Panc1 (cell line): Measurements from ENCODE around the gene GRIK4.

ENCODE experiments used
- CTCF ChIP-seq: fragments of 450-650 bp; IDR thresholded peaks from 2 replicates; pipeline ENCODE4 v1.5.1; 2017; ENCODE audit warnings: mild to moderate bottlenecking
- POLR2AphosphoS5 ChIP-seq: IDR thresholded peaks from 2 replicates; pipeline ENCODE4 v1.6.1; 2012; ENCODE audit warnings: mild to moderate bottlenecking, low read depth, low read length, moderate library complexity
- REST ChIP-seq, 2 experiments: IDR thresholded peaks; 2 replicates each; pipeline ENCODE4 v1.6.1; 2011 to 2012; ENCODE audit warnings: low read depth in 2 of 2, control low read depth in 1 of 2, low read length in 1 of 2, mild to moderate bottlenecking in 1 of 2, moderate library complexity in 1 of 2; ENCODE audit not compliant: insufficient read depth in 1 of 2
- SIN3A ChIP-seq: IDR thresholded peaks from 2 replicates; pipeline ENCODE4 v1.6.1; 2012; ENCODE audit warnings: low read depth, mild to moderate bottlenecking, low read length, moderate library complexity, borderline replicate concordance; ENCODE audit not compliant: insufficient read depth
- TCF7L2 ChIP-seq: IDR thresholded peaks from 2 replicates; pipeline ENCODE4 v1.6.1; 2011; ENCODE audit warnings: mild to moderate bottlenecking, low read depth, low read length, inconsistent platforms

GRCh38 chr11:120819437-120820365 lies 308.2 kb downstream of the GRIK4 start:
- TF ChIP-seq CTCF = no peak
- no peak for TF ChIP-seq POLR2AphosphoS5
- TF ChIP-seq TCF7L2 = no peak
- no peak for TF ChIP-seq SIN3A
- TF ChIP-seq REST (IDR thresholded peaks at IDR 0.05; ENCODE audit: insufficient read depth in 1 of 2, low read depth in 2 of 2, low read length in 1 of 2) = no peak
